H9 (cell line): ENCODE measurements around the gene ENPP5. TPM values are rescaled to one million over a fixed set of nuclear protein-coding genes. Genes with fewer than 3 reads are reported as not detected.
"Not testable (repeated sequence)": the region's sequence is repeated elsewhere in the genome, so short reads cannot be mapped to it uniquely, and the experiment has no call there.

Experiments
- DNase-seq: peaks from one replicate; pipeline ENCODE4 v3.0.0-alpha.2; 2017
- H2AFZ ChIP-seq: one replicate; pipeline ENCODE4 v1.6.1; 2013; ENCODE audit warnings: mild to moderate bottlenecking, low read length, control low read depth, moderate library complexity
- H2AK5ac ChIP-seq: 2 replicates; pipeline ENCODE4 v1.6.1; 2013; ENCODE audit warnings: low read length, control low read depth, mixed read lengths; ENCODE audit not compliant: insufficient read length
- H2BK120ac ChIP-seq: one replicate; pipeline ENCODE4 v1.6.1; 2013; ENCODE audit warnings: low read depth, mild to moderate bottlenecking, low read length, control low read depth, inconsistent platforms; ENCODE audit not compliant: poor library complexity, severe bottlenecking
- H2BK12ac ChIP-seq: 2 replicates; pipeline ENCODE4 v1.6.1; 2013; ENCODE audit warnings: low read length, control low read depth, mixed read lengths, low read depth; ENCODE audit not compliant: insufficient read length
- H2BK15ac ChIP-seq: 2 replicates; pipeline ENCODE4 v1.6.1; 2013; ENCODE audit warnings: low read depth, low read length, control low read depth
- H2BK20ac ChIP-seq: one replicate; pipeline ENCODE4 v1.6.1; 2013; ENCODE audit warnings: low read depth, mild to moderate bottlenecking, low read length, control low read depth, inconsistent platforms; ENCODE audit not compliant: poor library complexity, severe bottlenecking
- H2BK5ac ChIP-seq: 2 replicates; pipeline ENCODE4 v1.6.1; 2013; ENCODE audit warnings: low read length, control low read depth, mixed read lengths; ENCODE audit not compliant: insufficient read length
- H3K14ac ChIP-seq: 2 replicates; pipeline ENCODE4 v1.6.1; 2013; ENCODE audit warnings: low read length, control low read depth; ENCODE audit not compliant: insufficient read depth
- H3K18ac ChIP-seq: 2 replicates; pipeline ENCODE4 v1.6.1; 2013; ENCODE audit warnings: low read depth, mild to moderate bottlenecking, mixed read lengths, low read length, control low read depth; ENCODE audit not compliant: insufficient read length
- H3K23ac ChIP-seq: 2 replicates; pipeline ENCODE4 v1.6.1; 2013; ENCODE audit warnings: low read length, control low read depth, mixed read lengths, low read depth; ENCODE audit not compliant: insufficient read length
- H3K23me2 ChIP-seq: 2 replicates; pipeline ENCODE4 v1.6.1; 2013; ENCODE audit warnings: low read depth, mild to moderate bottlenecking, mixed read lengths, low read length, control low read depth; ENCODE audit not compliant: insufficient read length, poor library complexity, severe bottlenecking
- H3K27ac ChIP-seq: 2 replicates; pipeline ENCODE4 v1.5.1; 2013; ENCODE audit warnings: low read length, control low read depth, mixed read lengths, low read depth; ENCODE audit not compliant: insufficient read length
- H3K27me3 ChIP-seq: 2 replicates; pipeline ENCODE4 v1.6.1; 2013; ENCODE audit warnings: low read length, control low read depth, inconsistent platforms; ENCODE audit not compliant: insufficient read depth
- H3K4ac ChIP-seq: 2 replicates; pipeline ENCODE4 v1.6.1; 2013; ENCODE audit warnings: low read depth, mild to moderate bottlenecking, control low read depth, inconsistent platforms, low read length, moderate library complexity
- H3K4me1 ChIP-seq: 2 replicates; pipeline ENCODE4 v1.6.1; 2013; ENCODE audit warnings: low read length, control low read depth, inconsistent platforms; ENCODE audit not compliant: insufficient read depth
- H3K4me2 ChIP-seq: 2 replicates; pipeline ENCODE4 v1.6.1; 2013; ENCODE audit warnings: low read length, control low read depth, mixed read lengths; ENCODE audit not compliant: insufficient read length, insufficient read depth
- H3K56ac ChIP-seq: 2 replicates; pipeline ENCODE4 v1.6.1; 2013; ENCODE audit warnings: low read depth, mild to moderate bottlenecking, mixed read lengths, low read length, control low read depth; ENCODE audit not compliant: insufficient read length
- H3K79me1 ChIP-seq: 2 replicates; pipeline ENCODE4 v1.6.1; 2013; ENCODE audit warnings: low read depth, mild to moderate bottlenecking, moderate library complexity, low read length, control low read depth, inconsistent platforms; ENCODE audit not compliant: insufficient read depth, poor library complexity, severe bottlenecking
- H3K79me2 ChIP-seq: 2 replicates; pipeline ENCODE4 v1.6.1; 2013; ENCODE audit warnings: low read length, control low read depth, inconsistent platforms; ENCODE audit not compliant: insufficient read depth
- H3K9ac ChIP-seq: 2 replicates; pipeline ENCODE4 v1.6.1; 2013; ENCODE audit warnings: low read length, control low read depth, mixed read lengths; ENCODE audit not compliant: insufficient read length; ENCODE audit errors: extremely low read depth
- H3K9me3 ChIP-seq: one replicate; pipeline ENCODE4 v1.6.1; 2013; ENCODE audit warnings: low read depth, low read length, inconsistent platforms; ENCODE audit not compliant: control insufficient read depth
- H3T11ph ChIP-seq: one replicate; pipeline ENCODE4 v1.6.1; 2013; ENCODE audit warnings: mild to moderate bottlenecking, low read length, control low read depth, inconsistent platforms
- H4K20me1 ChIP-seq: one replicate; pipeline ENCODE4 v1.6.1; 2013; ENCODE audit not compliant: control insufficient read depth, insufficient read length, insufficient read depth
- H4K5ac ChIP-seq: 2 replicates; pipeline ENCODE4 v1.6.1; 2013; ENCODE audit warnings: low read depth, mild to moderate bottlenecking, mixed read lengths, low read length, control low read depth; ENCODE audit not compliant: insufficient read length
- H4K8ac ChIP-seq: replicated peaks from 2 replicates; pipeline ENCODE4 v1.6.1; 2013; ENCODE audit warnings: low read length, control low read depth, mixed read lengths, low read depth; ENCODE audit not compliant: insufficient read length
- H4K91ac ChIP-seq: 2 replicates; pipeline ENCODE4 v1.6.1; 2013; ENCODE audit warnings: low read depth, mild to moderate bottlenecking, moderate library complexity, mixed read lengths, low read length, control low read depth; ENCODE audit not compliant: insufficient read length
- H3K27ac Mint-ChIP-seq, 3 experiments: 2 replicates in 2 of 3; 3 replicates in 1 of 3; pipeline ENCODE4 v1.8.0; 2020 to 2021; ENCODE audit warnings: mixed read lengths in 3 of 3, mild to moderate bottlenecking in 1 of 3, moderate library complexity in 1 of 3
- H3K27me3 Mint-ChIP-seq: 2 replicates; pipeline ENCODE4 v1.8.0; 2021; ENCODE audit warnings: low read depth, mild to moderate bottlenecking, moderate library complexity, mixed read lengths
- H3K36me3 Mint-ChIP-seq, 3 experiments: 2 replicates in 2 of 3; 3 replicates in 1 of 3; pipeline ENCODE4 v1.8.0; 2020 to 2021; ENCODE audit warnings: low read depth in 3 of 3, mixed read lengths in 3 of 3; ENCODE audit not compliant: insufficient read depth in 1 of 3
- H3K4me1 Mint-ChIP-seq, 2 experiments: 2 replicates each; pipeline ENCODE4 v1.8.0; 2020; ENCODE audit warnings: mixed read lengths in 2 of 2
- H3K4me3 Mint-ChIP-seq, 2 experiments: 2 replicates in 1 of 2; 3 replicates in 1 of 2; pipeline ENCODE4 v1.8.0; 2020 to 2021; ENCODE audit warnings: mild to moderate bottlenecking in 2 of 2, mixed read lengths in 2 of 2, moderate library complexity in 1 of 2
- H3K9me3 Mint-ChIP-seq, 2 experiments: 2 replicates in 1 of 2; 3 replicates in 1 of 2; pipeline ENCODE4 v1.8.0; 2020; ENCODE audit warnings: mild to moderate bottlenecking in 2 of 2, mixed read lengths in 2 of 2, moderate library complexity in 1 of 2
- WGBS: extraction: QIAGEN DNeasy Blood & Tissue Kit; methylation state at CpG from one replicate; pipeline ENCODE4 v1.1.7; 2013; ENCODE audit warnings: missing lambda C conversion rate, low lambda C conversion rate, mixed read lengths; ENCODE audit not compliant: insufficient read length; ENCODE audit errors: extremely low coverage; 5-methylcytosine and 5-hydroxymethylcytosine counted together
- total RNA-seq: library from RNA; stranded (reverse); gene quantifications from 2 replicates; pipeline ENCODE4 v1.2.1, GENCODE V29; 2021
- TF ChIP-seq, protein P1 (sequence below): fragments of 200-600 bp; sonication (generic); conservative IDR thresholded peaks from 3 replicates; pipeline ENCODE4 v1.8.0; 2021; ENCODE audit warnings: antibody characterized with exemption, mild to moderate bottlenecking

Gene ENPP5
- total RNA-seq, 1 experiment from 2014 or later, result 4.6 TPM

- no peak for DNase-seq
- H3K27ac ChIP-seq, result no peak overlapping the region
- H3K4me2 ChIP-seq, result no peak overlapping the region
- H3K79me1 ChIP-seq, result no peaks in the 10 kb centered on the region
- Mint-ChIP-seq H3K4me3 (peak overlapping the region; percentile 15 to 42; a peak in 1 of 5 replicates), H3K27me3 (peaks cover 19% of the 10 kb centered on the region), H3K9me3 (no peaks in the 10 kb centered on the region; a peak in 1 of 5 replicates), H3K27ac (no peak overlapping the region), H3K36me3 (no peaks in the 10 kb centered on the region), H3K4me1 (peaks cover 8 to 14% of the 10 kb centered on the region in 2 experiments; a peak in 3 of 4 replicates)
- no peak overlapping the region for H4K8ac ChIP-seq
- whole genome bisulfite sequencing, result no CpG with 5 or more reads among the region's 3 CpGs
- H3K18ac ChIP-seq, result no peak overlapping the region
- no peak overlapping the region for H3K4ac ChIP-seq
- H3K9me3 ChIP-seq, result no peaks in the 10 kb centered on the region
- peaks cover 9% of the 10 kb centered on the region for H3K23me2 ChIP-seq
- no peaks in the 10 kb centered on the region for H4K20me1 ChIP-seq
- H3K79me2 ChIP-seq, result no peaks in the 10 kb centered on the region
- no peak overlapping the region for H2BK5ac ChIP-seq
- no peak overlapping the region for H3K23ac ChIP-seq
- H4K5ac ChIP-seq, result no peak overlapping the region
- no peak overlapping the region for H2AK5ac ChIP-seq
- H2AFZ ChIP-seq, result no peak overlapping the region
- no peak overlapping the region for H3K14ac ChIP-seq
- no peak overlapping the region for H4K91ac ChIP-seq
- no peak overlapping the region for H3K9ac ChIP-seq
- TF ChIP-seq, protein P1, sequence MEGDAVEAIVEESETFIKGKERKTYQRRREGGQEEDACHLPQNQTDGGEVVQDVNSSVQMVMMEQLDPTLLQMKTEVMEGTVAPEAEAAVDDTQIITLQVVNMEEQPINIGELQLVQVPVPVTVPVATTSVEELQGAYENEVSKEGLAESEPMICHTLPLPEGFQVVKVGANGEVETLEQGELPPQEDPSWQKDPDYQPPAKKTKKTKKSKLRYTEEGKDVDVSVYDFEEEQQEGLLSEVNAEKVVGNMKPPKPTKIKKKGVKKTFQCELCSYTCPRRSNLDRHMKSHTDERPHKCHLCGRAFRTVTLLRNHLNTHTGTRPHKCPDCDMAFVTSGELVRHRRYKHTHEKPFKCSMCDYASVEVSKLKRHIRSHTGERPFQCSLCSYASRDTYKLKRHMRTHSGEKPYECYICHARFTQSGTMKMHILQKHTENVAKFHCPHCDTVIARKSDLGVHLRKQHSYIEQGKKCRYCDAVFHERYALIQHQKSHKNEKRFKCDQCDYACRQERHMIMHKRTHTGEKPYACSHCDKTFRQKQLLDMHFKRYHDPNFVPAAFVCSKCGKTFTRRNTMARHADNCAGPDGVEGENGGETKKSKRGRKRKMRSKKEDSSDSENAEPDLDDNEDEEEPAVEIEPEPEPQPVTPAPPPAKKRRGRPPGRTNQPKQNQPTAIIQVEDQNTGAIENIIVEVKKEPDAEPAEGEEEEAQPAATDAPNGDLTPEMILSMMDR, result no peak
- H2BK120ac ChIP-seq, result no peak overlapping the region
- H2BK20ac ChIP-seq, result no peak overlapping the region
- H3K56ac ChIP-seq, result no peak overlapping the region
- H3T11ph ChIP-seq, result no peak overlapping the region
- no peak overlapping the region for H2BK12ac ChIP-seq
- H3K27me3 ChIP-seq, result no peaks in the 10 kb centered on the region
- peaks cover 2% of the 10 kb centered on the region; the same call in 1 of the 2 replicates for H3K4me1 ChIP-seq
- no peak overlapping the region for H2BK15ac ChIP-seq
These were observed 42.3 kb downstream of the ENPP5 start for GRCh38 chr6:46128476-46128875.

DNA sequence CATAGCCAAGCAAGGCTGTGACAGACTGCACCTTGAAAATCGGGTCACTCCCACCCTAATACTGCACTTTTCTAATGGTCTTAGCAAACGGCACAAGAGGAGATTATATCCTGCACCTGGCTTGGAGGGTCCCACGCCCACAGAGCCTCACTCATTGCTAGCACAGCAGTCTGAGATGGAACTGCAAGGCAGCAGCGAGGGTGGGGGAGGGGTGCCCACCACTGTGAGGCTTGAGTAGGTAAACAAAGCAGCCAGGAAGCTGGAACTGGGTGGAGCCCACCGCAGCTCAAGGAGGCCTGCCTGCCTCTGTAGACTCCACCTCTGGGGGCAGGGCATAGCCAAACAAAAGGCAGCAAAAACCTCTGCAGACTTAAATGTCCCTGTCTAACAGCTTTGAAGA is 51.1 kb downstream of the ENPP5 start:
- not testable (repeated sequence) for H3K27ac ChIP-seq, H4K20me1 ChIP-seq, H3K79me2 ChIP-seq, H3K27me3 Mint-ChIP-seq, H3T11ph ChIP-seq, H3K18ac ChIP-seq, H3K9ac ChIP-seq, H3K27me3 ChIP-seq, H4K5ac ChIP-seq, H2BK20ac ChIP-seq, H4K91ac ChIP-seq, H3K4ac ChIP-seq, H3K56ac ChIP-seq, H3K79me1 ChIP-seq, H2BK12ac ChIP-seq, H3K4me2 ChIP-seq, H4K8ac ChIP-seq, H3K23ac ChIP-seq, H3K4me1 Mint-ChIP-seq, H2BK5ac ChIP-seq, H2BK120ac ChIP-seq, H3K4me3 Mint-ChIP-seq, H3K9me3 ChIP-seq, H3K14ac ChIP-seq, H3K4me1 ChIP-seq, H3K23me2 ChIP-seq, H2AK5ac ChIP-seq, H2BK15ac ChIP-seq, H2AFZ ChIP-seq
- peaks cover 16 to 24% (median 23%) of the 10 kb centered on the region in 3 experiments for H3K36me3 Mint-ChIP-seq
- WGBS, result no CpG with 5 or more reads among the region's 5 CpGs
- H3K9me3 Mint-ChIP-seq, result peaks cover 24 to 27% of the 10 kb centered on the region in 2 experiments
- peak overlapping the region in 2 of 3 experiments; percentile 44; a peak in 2 of 7 replicates for H3K27ac Mint-ChIP-seq
- DNase-seq, result peak; percentile 44
